OCI-LY1 (cell line): ENCODE results near the gene PPP1R12A.

Experiments used
- EZH2 ChIP-seq: fragments of 200-600 bp; sonication (generic), shearing (Covaris generic); IDR thresholded peaks from 2 replicates; pipeline ENCODE4 v1.8.0; 2017; ENCODE audit warnings: borderline replicate concordance, mixed run types, mild to moderate bottlenecking, antibody characterized with exemption, low read length, moderate library complexity, mixed read lengths
- TF ChIP-seq, protein P1 (sequence below): fragments of 200-600 bp; sonication (generic), shearing (Covaris generic); IDR thresholded peaks from 2 replicates; pipeline ENCODE4 v1.5.1; 2017; ENCODE audit warnings: mild to moderate bottlenecking, antibody characterized with exemption, low read length, moderate library complexity, mixed read lengths

DNA sequence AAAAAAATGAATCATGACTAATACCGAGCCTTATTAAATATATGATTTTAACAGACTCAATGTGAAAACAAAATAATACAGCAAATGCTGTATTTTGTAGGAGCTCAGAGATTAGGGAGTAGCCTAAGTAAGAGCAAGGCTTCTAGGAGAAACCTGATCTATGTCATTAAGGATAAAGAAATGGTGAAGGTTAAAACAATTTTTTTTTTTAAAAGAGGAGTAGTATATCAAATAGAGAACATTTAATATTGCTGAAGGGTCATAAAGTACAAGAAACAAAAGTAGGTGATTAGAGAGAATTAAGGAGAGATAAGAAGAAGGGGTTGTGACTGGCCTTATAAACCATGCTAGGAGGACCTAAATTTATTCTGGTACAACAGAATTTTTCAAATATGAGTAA lies 39.1 kb downstream of the PPP1R12A start:
- TF ChIP-seq, protein P1, sequence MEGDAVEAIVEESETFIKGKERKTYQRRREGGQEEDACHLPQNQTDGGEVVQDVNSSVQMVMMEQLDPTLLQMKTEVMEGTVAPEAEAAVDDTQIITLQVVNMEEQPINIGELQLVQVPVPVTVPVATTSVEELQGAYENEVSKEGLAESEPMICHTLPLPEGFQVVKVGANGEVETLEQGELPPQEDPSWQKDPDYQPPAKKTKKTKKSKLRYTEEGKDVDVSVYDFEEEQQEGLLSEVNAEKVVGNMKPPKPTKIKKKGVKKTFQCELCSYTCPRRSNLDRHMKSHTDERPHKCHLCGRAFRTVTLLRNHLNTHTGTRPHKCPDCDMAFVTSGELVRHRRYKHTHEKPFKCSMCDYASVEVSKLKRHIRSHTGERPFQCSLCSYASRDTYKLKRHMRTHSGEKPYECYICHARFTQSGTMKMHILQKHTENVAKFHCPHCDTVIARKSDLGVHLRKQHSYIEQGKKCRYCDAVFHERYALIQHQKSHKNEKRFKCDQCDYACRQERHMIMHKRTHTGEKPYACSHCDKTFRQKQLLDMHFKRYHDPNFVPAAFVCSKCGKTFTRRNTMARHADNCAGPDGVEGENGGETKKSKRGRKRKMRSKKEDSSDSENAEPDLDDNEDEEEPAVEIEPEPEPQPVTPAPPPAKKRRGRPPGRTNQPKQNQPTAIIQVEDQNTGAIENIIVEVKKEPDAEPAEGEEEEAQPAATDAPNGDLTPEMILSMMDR = no peak
- no peak for TF ChIP-seq EZH2
